Measurements from ENCODE around the gene ERI3. TPM values are rescaled to one million over a fixed set of nuclear protein-coding genes. Genes with fewer than 3 reads are reported as not detected.

ERI3 gene
- polyA plus RNA-seq, 1 donor: 45.7 TPM

GRCh38 chr1:44348061-44348485 lies 7.0 kb downstream of the ERI3 start:
- no peak for DNase-seq (ENCODE audit: low read depth)

DNA sequence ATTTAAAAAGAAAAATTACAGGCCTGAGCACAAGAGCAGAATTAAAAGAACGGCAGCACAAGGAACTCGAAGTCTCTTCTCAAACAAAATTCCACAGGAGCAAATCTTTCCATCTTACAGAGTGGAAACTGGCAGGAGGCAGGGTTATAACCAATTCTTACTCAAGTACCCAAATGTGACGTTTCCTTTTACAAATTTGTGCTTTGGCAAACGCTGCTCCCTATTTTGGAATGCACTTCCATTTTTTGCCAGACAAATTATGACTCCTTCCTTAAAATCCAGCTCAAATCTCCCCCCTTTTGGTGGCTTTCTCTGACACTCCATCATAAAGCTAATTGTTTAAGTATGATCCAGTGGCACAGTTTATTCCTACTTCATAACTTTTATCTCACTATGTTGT lies 7.8 kb downstream of the ERI3 start:
- peak; percentile 6 for DNase-seq (ENCODE audit: low read depth)

- DNase-seq (ENCODE audit: low read depth): no peak
Measured at GRCh38 chr1:44346878-44347277, 8.2 kb downstream of the ERI3 start.

DNA sequence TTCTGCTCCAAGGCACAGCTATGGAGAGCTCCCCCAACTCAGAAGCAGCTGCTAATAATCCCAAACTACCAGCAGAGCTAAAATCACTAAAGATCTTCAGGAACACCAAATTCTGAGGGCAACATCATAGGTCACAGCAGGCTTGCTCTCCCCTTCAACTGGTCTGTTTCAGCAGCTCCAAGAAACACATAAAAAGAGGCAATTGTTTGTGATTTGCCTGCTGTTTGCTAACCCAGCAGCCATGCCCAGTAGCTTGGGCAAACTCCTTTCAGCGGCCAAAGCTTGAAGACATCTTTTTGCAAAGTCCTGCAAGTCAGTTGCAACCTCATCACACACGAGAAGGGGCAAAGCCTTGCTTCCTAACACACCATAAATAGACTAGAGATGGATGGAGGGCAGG lies 8.9 kb downstream of the ERI3 start:
- DNase-seq (ENCODE audit: low read depth): no peak

GRCh38 chr1:44345187-44345775 lies 9.8 kb downstream of the ERI3 start:
- no peak for DNase-seq (ENCODE audit: low read depth)

- no peak for DNase-seq (ENCODE audit: low read depth)
Measured at GRCh38 chr1:44339731-44340130, 15.3 kb downstream of the ERI3 start.

GRCh38 chr1:44338136-44338535 lies 16.9 kb downstream of the ERI3 start:
- no peak for DNase-seq (ENCODE audit: low read depth)

GRCh38 chr1:44336668-44337067 lies 18.4 kb downstream of the ERI3 start:
- no peak for DNase-seq (ENCODE audit: low read depth)

DNA sequence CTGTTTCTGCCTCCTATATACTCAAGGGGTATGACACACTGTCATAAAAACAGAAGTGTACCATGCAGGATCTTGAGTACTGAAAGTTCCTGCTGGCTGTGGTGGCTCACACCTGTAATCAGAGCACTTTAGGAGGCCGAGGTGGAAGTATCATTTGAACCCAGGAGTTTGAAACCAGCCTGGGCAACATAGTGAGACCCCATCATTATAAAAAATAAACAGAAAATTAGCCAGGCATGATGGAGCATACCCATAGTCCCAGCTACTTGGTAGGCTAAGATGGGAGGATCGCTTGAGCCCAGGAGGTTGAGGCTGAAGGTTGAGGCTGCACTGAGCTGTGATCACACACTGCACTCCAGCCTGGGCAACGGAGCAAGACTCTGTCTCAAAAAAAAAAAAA lies 20.1 kb downstream of the ERI3 start:
- DNase-seq (ENCODE audit: low read depth): no peak

DNA sequence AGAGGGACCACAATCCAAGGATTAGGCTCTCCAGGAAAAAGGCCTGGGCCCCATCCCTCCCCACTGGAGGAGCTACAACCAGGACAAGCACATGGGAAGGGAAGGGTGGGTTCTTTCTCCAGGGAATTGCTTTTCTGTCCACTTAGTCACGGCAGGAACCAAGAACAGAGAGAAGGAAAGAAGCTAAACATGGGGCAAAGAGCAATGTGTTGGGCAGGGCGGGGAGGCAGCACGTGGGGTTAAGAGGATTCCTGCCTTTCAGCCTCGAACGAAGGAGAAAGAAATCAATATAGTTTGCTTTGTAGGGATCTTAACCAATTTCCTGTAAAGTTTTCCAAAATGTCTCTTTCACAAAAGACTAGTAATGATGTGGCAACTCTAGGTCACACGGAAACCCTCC lies 21.7 kb downstream of the ERI3 start:
- DNase-seq (ENCODE audit: low read depth): no peak

DNA sequence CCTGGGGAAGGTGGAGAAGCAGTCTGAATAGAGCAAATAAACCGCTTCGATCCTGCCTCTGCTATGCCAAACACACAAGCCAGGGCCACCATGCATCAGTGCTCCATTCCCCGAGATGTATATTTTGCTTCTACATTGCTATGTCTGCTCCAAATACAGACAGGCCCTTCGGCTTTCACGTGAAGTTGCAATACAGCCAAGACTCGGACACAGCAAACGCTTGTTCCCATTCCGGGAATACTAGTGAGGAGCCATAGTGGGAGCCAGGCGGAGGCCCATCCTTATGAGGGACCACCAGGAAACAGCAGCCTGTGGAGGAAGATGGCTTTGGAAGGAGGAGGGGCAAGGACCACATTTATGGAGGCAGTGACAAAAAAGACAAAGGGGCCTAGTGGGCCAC lies 22.6 kb downstream of the ERI3 start:
- no peak for DNase-seq (ENCODE audit: low read depth)

GRCh38 chr1:44330935-44331334 lies 24.1 kb downstream of the ERI3 start:
- DNase-seq (ENCODE audit: low read depth): no peak

DNA sequence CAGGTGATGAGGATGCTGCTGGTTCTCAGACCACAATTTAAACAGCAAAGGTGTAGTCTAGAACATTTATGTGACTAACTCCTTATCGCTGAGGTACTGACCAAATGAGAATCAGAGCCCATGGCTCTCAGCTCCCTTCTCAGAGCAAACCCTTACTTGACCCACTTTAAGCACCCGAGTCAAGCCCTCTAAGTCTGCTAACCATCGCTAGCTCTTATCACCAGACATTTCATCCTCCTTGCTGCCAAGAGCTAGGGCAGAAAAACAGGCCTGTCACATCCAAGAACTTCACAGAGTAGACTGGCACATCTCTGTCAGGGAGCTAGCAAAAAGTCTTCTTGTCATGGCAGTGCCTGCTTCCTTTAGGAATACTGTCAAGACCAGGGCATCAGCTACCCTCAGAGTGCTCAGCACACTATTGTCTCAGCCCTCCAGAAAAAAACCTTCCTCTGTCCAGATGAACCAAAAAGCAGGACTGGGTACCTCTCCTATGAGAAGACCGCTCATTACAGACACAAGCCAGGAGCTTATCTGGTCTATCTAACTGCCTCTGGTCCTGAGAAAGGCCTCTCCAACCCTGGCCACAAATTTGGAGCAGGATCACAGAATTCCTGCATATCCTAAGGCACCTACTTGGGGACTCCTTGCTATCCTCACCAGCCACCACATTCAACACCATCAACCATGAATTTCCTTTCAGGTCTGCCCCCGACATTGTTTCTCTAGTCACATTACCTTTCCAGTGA lies 26.2 kb downstream of the ERI3 start:
- DNase-seq (ENCODE audit: low read depth): no peak

DNA sequence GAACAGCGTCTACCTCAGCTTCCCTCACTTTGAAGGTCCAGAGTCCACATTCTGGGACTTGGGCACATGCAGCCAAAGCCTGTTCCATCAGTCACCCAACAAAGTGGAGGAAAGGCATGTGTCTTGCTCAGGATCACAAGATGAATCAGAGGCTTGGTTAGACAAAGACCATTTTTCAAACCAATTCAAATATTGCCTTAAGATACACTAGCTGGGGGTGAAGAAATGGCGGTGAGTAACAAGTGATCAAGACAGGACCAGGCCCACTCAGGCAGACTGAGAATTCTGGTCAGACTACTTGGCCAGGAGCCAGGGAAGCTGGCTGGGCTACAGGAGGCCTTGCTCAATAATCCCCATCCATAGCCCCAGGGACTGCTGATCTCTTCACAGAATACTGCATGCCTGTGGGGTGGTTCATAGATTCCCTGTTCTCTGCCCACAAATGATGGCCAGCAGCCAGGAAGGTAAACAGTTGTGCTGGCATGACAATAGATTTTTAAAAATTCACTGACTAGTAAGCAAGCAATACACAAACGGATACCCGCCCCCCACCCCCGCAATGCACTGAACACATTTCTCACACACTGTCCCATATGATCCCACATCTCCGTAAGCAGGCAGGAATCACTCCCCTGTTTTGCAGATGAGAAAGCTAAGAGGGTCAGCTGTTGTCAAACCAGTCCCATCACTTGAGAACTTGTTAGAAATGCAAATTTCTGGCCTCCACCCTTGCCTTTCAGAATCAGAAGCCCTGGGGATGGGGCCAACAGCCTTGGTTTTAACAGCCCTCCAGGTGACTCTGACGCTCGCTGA lies 27.2 kb downstream of the ERI3 start:
- no peak for DNase-seq (ENCODE audit: low read depth)

GRCh38 chr1:44326821-44327465 lies 28.1 kb downstream of the ERI3 start:
- DNase-seq (ENCODE audit: low read depth): no peak

GRCh38 chr1:44326024-44326701 lies 28.9 kb downstream of the ERI3 start:
- DNase-seq (ENCODE audit: low read depth): no peak

GRCh38 chr1:44323947-44324346 lies 31.1 kb downstream of the ERI3 start:
- DNase-seq (ENCODE audit: low read depth): no peak

GRCh38 chr1:44322367-44322766 lies 32.7 kb downstream of the ERI3 start:
- DNase-seq (ENCODE audit: low read depth): no peak

DNA sequence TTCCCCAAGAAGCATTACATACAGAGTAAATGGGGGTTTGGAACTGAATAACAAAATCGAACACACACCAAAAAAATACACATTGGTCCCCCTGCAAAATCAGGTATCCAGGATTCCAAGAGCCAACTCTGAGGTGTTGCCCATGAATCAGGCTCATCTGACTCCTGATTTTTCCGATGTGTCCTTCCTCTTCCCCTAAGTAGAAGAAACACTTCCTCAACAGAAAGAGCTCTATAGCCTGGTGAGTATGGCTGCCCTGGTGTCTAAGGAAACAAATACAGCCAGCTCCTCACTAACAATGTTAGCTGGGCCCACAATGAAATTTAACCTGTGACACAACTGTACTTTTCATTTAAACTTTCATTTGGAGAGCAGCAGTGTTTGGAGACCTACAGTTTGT lies 33.6 kb downstream of the ERI3 start:
- no peak for DNase-seq (ENCODE audit: low read depth)

DNA sequence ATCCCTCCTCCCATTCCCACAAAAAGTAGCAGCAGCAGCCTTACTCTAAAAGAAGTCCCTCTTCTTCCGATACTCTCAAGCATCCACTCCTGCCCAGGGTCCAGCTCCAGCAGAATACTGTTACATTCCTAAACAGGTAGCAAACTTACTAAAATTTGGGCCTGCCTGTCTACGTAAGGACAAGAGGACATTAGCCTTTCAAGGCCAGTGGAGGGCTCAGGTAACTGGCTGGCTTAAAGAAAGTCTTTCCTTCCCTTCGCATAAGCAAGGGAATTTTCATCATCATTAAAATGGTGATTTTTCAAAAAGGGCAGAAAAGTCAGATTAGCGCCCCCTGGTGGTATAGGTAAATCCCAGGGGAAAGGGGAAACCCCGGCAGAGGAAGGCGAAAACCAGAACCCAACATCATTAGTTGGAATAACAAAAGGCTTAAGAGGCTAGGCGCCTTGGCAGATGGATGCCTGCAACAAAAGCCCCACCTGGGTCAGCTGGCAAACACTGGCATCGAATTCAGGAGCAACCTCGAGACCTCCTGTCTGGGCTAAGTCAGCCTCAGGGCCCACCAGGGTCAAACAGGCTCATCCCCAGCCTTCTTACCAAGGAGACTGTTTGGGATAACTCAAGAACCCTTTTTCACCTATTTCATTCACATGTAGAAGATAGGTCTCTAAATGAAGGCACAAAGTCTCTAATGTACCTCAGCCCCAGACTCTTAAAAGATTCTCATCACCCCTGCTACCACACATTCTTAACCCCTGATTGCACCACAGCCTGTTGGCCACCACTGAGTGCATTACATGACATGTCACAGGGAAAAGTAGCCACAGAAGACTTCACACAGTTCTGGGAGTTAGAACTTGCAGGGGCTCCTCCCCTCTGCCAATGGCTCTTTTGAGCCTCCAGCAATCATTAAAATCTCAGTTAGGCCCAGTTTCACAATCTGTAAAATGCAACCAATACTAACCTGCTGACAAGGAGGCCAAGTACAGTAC lies 36.7 kb downstream of the ERI3 start:
- no peak for DNase-seq (ENCODE audit: low read depth)

Measured in forelimb muscle (tissue), 1 donor.